Brain pericyte (primary cell): Measurements from ENCODE around the gene ZNF646.

Source experiments
- DNase-seq: peaks from one replicate; pipeline ENCODE4 v3.0.0-alpha.2; 2012; ENCODE audit warnings: low read depth, low spot score

ZNF646 gene

GRCh38 chr16:31130899-31131298 is 56.7 kb downstream of the ZNF646 start:
- DNase-seq: no peak

GRCh38 chr16:31131416-31131815 is 57.2 kb downstream of the ZNF646 start:
- no peak for DNase-seq

GRCh38 chr16:31131841-31132271 is 57.6 kb downstream of the ZNF646 start:
- no peak for DNase-seq

GRCh38 chr16:31132303-31132979 is 58.2 kb downstream of the ZNF646 start:
- DNase-seq: no peak

GRCh38 chr16:31133046-31133501 is 58.9 kb downstream of the ZNF646 start:
- DNase-seq: no peak
